GM12874 (cell line): ENCODE data around the gene CCT6B.

Source experiments
- TF ChIP-seq, protein P1 (sequence below): IDR thresholded peaks from 2 replicates; pipeline ENCODE4 v1.5.1; 2011; ENCODE audit warnings: low read depth, mild to moderate bottlenecking, control low read depth, low read length, moderate library complexity; ENCODE audit not compliant: insufficient read depth

The CCT6B gene

DNA sequence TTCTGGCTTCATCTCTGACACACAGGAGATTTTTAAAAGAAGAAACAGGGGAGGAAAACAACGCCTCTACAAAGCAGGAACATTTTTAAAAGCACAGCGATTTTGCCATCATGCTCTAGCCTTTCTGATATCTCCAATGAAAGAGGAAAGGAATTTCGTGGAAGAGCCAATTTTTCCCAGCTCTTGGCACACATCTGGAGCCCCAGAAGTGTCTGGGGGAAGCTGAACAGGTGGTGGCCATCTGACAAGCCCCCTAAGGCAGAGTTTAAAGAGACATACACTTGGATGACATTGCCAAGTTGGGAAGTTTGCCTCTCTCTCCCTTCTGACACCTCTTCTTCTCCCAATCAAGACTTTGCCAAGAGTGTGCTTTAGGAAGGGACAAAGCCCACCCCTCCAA is 82.1 kb downstream of the CCT6B start:
- TF ChIP-seq, protein P1, sequence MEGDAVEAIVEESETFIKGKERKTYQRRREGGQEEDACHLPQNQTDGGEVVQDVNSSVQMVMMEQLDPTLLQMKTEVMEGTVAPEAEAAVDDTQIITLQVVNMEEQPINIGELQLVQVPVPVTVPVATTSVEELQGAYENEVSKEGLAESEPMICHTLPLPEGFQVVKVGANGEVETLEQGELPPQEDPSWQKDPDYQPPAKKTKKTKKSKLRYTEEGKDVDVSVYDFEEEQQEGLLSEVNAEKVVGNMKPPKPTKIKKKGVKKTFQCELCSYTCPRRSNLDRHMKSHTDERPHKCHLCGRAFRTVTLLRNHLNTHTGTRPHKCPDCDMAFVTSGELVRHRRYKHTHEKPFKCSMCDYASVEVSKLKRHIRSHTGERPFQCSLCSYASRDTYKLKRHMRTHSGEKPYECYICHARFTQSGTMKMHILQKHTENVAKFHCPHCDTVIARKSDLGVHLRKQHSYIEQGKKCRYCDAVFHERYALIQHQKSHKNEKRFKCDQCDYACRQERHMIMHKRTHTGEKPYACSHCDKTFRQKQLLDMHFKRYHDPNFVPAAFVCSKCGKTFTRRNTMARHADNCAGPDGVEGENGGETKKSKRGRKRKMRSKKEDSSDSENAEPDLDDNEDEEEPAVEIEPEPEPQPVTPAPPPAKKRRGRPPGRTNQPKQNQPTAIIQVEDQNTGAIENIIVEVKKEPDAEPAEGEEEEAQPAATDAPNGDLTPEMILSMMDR, result no peak
